ENCODE measurements around the gene PLLP. TPM values are rescaled to one million over a fixed set of nuclear protein-coding genes. Genes with fewer than 3 reads are reported as not detected.

PLLP gene
- total and polyA plus RNA-seq, 10 donors = 4.7 to 53.1 (median 17.2) TPM

DNA sequence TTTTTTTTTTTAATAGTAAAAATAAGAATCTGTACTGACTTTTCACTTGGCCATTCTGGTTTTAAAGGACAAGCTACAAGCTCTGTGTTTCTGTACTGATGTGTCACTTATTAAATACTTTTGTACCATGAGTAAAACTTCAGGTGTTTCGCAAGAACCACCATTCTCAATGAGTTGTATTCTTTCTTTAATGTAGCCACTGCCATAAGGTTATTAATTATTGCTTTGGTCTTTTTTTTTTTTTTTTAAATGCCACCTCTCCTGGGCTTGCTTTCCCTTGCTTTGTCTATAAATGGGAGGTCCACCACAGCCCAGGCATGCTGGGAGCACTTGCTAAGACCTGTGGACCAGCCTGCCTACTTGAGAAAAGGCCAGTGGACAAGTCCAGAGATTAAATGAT lies 31.0 kb downstream of the PLLP start:
- intact Hi-C loops (cut with DNase I; ENCODE audit: low total_unique reads) = no loop called here
- Histone ChIP-seq H3K27me3 (replicated peaks in 1 of 7) (no peaks in the 10 kb centered on the region), H3K9me3 (no peaks in the 10 kb centered on the region), H3K4me3 (no peak overlapping the region), H3K27ac (no peak overlapping the region), H3K4me1 (no peaks in the 10 kb centered on the region), H3K36me3 (peaks cover 9 to 92% (median 69%) of the 10 kb centered on the region in 6 donors)
- DNase-seq = no peak
- 87 to 100% (median 98%) methylated on average over 1 of the region's 1 CpG for WGBS, 5 donors
- TF ChIP-seq, protein P1, sequence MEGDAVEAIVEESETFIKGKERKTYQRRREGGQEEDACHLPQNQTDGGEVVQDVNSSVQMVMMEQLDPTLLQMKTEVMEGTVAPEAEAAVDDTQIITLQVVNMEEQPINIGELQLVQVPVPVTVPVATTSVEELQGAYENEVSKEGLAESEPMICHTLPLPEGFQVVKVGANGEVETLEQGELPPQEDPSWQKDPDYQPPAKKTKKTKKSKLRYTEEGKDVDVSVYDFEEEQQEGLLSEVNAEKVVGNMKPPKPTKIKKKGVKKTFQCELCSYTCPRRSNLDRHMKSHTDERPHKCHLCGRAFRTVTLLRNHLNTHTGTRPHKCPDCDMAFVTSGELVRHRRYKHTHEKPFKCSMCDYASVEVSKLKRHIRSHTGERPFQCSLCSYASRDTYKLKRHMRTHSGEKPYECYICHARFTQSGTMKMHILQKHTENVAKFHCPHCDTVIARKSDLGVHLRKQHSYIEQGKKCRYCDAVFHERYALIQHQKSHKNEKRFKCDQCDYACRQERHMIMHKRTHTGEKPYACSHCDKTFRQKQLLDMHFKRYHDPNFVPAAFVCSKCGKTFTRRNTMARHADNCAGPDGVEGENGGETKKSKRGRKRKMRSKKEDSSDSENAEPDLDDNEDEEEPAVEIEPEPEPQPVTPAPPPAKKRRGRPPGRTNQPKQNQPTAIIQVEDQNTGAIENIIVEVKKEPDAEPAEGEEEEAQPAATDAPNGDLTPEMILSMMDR (IDR thresholded peaks at IDR 0.05 in 8 of 11, conservative IDR thresholded peaks at IDR 0.05 in 3 of 11) = no peak
- TF ChIP-seq POLR2A (IDR thresholded peaks at IDR 0.05) (no peak), POLR2AphosphoS5 (IDR thresholded peaks at IDR 0.05) (no peak)

DNA sequence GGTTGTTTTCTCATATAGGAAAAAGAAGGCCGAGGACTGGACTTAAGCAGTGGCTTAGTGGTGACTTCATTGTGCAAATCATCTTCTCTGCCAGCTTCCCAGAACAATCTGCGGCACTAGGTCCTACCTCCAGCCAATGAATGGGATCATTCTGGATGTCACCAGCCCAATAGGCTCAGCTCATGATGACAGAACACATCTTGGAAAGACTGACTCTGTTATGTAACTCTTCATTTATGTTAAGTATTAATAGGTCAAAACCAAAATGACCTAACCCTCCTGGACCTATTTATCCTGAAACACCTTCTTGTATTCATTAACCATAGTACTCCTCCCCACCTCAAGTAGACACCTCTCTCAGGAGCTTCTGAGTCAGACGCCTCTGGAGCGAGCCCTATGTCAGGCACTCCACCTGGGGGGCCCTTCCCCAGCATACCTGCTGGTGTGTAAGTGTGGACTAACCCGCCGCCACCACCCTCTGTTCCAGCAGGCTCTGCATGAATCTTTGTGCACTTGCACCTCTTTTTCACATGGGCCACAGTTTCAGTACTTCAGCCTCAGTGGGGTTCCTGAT lies 32.2 kb downstream of the PLLP start:
- peaks cover 0 to under 1% (median 0%) of the 10 kb centered on the region in 6 donors for H3K4me1 ChIP-seq
- TF ChIP-seq, protein P1 (IDR thresholded peaks at IDR 0.05 in 8 of 11, conservative IDR thresholded peaks at IDR 0.05 in 3 of 11) = no peak
- TF ChIP-seq POLR2AphosphoS5 (IDR thresholded peaks at IDR 0.05) (no peak), POLR2A (IDR thresholded peaks at IDR 0.05) (no peak)
- H3K4me3 ChIP-seq = no peak overlapping the region
- no peak overlapping the region for H3K27ac ChIP-seq
- peaks cover 9 to 100% (median 71%) of the 10 kb centered on the region in 6 donors for H3K36me3 ChIP-seq
- 93 to 97% (median 95%) methylated on average over 6 of the region's 6 CpGs for WGBS, 5 donors
- intact Hi-C loops (cut with DNase I; ENCODE audit: low total_unique reads) = no loop called here
- DNase-seq = peak; percentile 49
- no peaks in the 10 kb centered on the region for H3K27me3 ChIP-seq (replicated peaks in 1 of 7)
- H3K9me3 ChIP-seq = no peaks in the 10 kb centered on the region

GRCh38 chr16:57251352-57251751 lies 33.1 kb downstream of the PLLP start:
- DNase-seq = no peak
- WGBS, 5 donors = 84 to 100% (median 96%) methylated on average over 2 of the region's 2 CpGs
- intact Hi-C loops (cut with DNase I; ENCODE audit: low total_unique reads) = no loop called here
- H3K36me3 ChIP-seq = peaks cover 9 to 100% (median 70%) of the 10 kb centered on the region in 6 donors
- TF ChIP-seq POLR2A (IDR thresholded peaks at IDR 0.05) (no peak), POLR2AphosphoS5 (IDR thresholded peaks at IDR 0.05) (no peak)
- TF ChIP-seq, protein P1 (IDR thresholded peaks at IDR 0.05 in 8 of 11, conservative IDR thresholded peaks at IDR 0.05 in 3 of 11) = no peak
- H3K27ac ChIP-seq = no peak overlapping the region
- no peaks in the 10 kb centered on the region for H3K9me3 ChIP-seq
- no peak overlapping the region for H3K4me3 ChIP-seq
- H3K27me3 ChIP-seq (replicated peaks in 1 of 7) = no peaks in the 10 kb centered on the region
- peaks cover under 1 to 9% (median 7%) of the 10 kb centered on the region in 6 donors for H3K4me1 ChIP-seq

DNA sequence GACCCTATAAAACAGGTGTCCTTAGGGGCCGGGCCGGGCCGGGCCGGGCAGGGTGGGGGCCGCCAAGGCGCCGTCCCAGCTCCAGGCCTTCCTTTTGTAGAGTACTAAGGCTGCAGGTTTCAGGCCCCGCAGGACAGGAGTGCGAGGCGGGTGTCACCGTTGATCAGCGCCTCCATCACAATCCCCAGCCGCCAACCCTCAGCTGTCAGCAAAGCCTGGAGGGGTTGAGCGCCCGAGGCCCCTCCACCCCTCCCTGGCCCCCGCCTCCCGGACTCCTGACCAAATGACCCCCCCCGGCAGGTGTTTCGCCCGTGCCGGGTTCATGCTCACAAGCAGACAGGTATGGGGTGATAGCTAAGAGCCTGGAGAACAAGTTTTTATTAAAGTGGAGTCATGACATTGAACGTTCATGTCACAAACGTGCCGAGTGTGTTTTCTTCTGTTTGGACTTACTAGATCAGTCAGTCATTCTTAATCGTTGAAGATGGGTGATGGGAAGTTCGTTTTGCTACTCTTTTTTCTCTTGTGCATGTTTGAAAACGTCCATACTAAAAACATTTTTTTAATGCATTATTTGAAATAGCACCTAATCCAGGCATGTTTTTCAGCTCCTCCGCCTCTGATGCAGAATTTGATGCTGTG lies 38.9 kb downstream of the PLLP start:
- TF ChIP-seq, protein P1 (IDR thresholded peaks at IDR 0.05 in 8 of 11, conservative IDR thresholded peaks at IDR 0.05 in 3 of 11) = no peak
- TF ChIP-seq POLR2A (IDR thresholded peaks at IDR 0.05) (no peak), POLR2AphosphoS5 (IDR thresholded peaks at IDR 0.05) (no peak)
- Histone ChIP-seq H3K4me1 (peaks cover 11 to 40% (median 30%) of the 10 kb centered on the region in 6 donors), H3K27me3 (replicated peaks in 1 of 7) (no peaks in the 10 kb centered on the region), H3K36me3 (peaks cover 0 to 45% (median 26%) of the 10 kb centered on the region in 6 donors), H3K4me3 (peak overlapping the region; percentile 58 to 86 (median 74)), H3K9me3 (no peaks in the 10 kb centered on the region), H3K27ac (peak overlapping the region; percentile 72 to 93 (median 88))
- no peak for DNase-seq
- intact Hi-C loops (cut with DNase I; ENCODE audit: low total_unique reads) = no loop called here
- WGBS, 5 donors = 4 to 7% (median 6%) methylated on average over 21 to 28 of the region's 28 CpGs

Data from spleen (tissue), 11 donors.